Measurements from ENCODE around the gene PTPRG.

PTPRG gene

GRCh38 chr3:62131620-62132019 lies 570.2 kb downstream of the PTPRG start:
- DNase-seq: no peak

DNA sequence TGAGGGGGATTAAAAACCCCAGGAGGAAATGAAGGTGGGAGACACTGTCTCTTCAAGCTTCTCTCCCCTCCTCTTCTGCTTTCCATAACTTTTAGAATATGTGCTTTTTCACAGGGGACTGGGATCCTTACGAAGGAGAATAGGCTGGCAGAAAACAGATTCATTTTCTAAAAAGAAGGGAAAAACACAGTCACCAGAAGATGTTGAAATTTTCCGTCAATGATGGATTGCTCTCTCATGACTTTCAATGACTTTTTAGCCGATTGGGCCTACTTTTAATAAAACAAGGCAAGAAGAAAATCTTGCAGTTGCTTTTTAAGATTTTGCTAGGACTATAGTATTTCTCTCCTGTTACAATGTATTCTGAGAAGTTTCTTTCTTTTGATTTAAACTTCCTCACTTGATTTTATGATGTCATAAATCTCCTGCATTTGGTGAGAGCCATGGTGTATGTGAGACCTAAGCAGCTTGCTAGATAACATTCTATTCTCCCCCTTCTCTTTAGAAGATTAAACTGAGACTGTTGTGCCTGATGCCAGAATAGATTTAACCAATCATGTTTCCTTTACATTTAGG lies 570.7 kb downstream of the PTPRG start:
- no peak for DNase-seq

- DNase-seq: no peak
Observed at GRCh38 chr3:62133015-62133414, 571.6 kb downstream of the PTPRG start.

DNA sequence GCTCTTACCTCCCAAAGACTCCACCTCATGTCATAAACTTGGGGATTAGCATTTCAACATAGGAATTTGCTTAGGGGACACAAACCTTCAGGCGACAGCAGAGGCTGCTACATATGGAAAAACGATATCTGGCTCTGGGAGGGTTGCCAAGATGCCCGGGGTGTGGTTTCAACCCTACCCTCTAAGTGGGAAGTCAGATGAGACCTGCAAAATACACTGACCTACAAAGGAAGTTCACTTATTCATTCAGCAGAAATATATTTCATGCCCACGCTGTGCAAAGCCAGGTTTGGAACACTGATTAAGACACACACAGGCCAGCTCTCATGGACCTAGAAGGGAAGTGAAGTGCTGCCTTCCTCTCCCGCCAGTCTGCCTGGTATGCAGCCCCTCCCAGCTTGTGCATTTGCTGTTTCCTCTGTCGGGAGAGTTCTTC lies 572.7 kb downstream of the PTPRG start:
- no peak for DNase-seq

DNA sequence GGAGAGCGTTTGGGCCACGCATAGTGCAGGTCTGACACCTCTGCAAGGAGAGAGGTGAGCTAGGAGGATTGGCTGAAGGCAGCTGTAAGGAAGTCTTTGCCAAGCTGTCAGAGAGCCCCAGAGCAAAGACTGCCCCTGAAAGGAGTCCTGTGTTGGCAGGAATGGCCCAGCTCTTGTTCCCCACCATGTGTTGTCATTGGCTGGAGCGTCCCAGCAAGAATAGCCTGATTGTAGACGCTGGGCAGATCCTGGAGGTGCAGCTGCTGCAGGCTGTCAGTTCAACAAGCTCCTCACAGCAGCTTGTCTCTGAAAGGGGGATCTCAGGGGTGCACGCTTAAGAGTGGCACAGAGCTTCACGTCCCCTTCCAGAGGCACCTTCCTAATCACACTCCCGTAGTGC lies 574.4 kb downstream of the PTPRG start:
- DNase-seq: no peak

- DNase-seq: no peak
Observed at GRCh38 chr3:62139957-62140356, 578.6 kb downstream of the PTPRG start.

GRCh38 chr3:62142331-62143085 lies 581.1 kb downstream of the PTPRG start:
- no peak for DNase-seq

- no peak for DNase-seq
Observed at GRCh38 chr3:62143843-62144450, 582.6 kb downstream of the PTPRG start.

DNA sequence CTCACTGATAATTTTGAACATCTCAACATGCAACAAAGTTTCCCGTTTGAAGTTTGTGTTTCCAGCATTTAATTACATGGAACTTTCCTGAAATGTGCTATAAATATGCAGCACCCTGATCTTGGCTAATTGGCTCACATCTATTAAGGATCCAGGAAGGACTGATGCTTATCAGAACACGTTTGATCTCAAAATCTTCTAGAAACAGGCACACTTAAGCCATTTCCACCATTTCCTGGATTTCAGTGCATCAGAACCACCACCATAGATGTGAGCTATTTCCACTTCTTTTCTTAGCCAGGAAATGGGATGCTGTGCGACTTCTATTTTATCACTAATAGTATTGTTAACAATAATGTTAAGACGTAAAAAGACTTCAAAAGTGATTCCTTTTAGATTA lies 583.1 kb downstream of the PTPRG start:
- no peak for DNase-seq

DNA sequence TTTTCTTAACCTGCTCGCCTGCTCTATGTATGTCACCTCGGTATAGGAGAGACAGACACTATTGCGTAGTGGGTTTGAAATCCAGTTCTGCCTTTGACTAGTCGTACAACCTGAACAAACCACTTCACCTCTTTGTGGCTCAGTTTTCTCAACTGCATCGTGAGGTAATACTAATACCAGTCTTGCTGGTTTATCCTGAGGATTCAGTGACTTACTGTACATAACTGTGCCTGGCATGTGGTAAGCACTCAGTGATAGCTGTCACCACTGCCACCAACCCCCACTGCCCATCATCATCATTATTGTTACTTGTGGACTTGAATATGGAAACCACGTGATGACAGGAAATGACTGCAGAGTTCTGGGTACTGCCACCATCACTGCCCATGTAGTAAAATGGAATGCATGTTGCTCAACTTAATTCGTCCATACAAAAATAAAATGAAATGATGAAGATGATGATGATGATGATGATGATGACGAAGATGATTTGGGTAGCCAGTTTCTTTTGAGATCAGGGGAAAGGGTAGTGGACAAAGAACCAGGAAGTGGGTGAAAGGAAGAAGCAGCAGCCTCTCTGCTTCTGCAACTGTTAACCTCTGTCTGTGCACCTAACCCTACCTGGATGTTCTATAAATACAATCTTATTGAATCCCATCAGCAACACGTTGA lies 583.9 kb downstream of the PTPRG start:
- no peak for DNase-seq

DNA sequence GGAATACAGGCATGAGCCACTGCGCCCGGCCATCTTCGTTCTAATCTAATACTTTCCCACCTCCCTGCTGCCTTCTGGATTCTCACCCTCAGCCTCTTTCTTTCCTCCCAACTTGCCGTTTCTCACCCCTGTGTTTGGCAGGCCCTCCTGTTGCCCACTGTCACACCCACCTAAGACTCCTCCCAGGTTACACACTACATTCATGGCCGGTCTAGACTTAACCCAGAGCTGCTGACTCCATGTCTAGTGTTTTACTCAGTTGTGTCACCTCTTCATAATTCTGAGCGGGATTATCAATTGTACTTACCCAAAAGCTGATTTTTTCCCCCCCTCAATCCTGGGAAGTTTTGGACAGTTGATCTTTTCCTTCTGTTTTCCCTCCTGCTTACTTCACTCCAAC lies 588.2 kb downstream of the PTPRG start:
- no peak for DNase-seq

DNA sequence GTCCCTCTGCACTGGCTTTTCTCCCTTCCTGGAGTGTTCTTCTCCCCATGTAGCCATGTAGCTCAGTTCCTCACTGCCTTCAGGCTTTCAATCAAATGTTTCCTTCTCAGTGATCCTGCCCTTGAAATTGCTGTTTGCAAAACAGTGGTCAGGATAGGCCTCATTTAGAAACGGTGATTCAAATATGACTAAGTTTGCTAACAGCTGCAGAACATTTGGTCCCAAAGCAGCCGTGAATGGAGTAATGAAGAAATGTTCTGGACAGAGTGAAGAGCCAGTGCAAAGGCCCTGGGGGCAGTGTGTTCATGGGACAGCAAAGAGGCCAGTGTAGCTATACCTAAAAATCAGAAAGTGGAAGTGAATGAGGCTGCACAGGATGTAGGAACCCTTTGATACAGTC lies 588.6 kb downstream of the PTPRG start:
- DNase-seq: no peak

DNA sequence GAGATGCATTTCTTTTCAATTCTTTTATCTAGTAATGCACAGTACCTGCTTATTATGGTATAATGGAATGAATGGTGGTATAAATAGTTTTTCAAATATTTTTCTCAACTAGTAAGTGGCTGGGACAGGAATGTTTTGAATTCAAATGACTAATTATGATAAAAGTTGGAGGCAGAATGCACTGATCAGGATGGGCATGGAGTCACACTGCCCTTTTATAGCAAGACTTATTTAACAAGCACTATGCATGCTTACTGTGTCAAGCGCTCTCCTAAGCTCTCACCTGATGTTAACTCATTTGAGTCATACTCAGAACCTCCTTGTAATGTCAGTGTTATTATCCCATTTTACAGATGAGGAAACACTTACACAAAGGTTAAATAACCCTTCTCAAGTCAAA lies 590.2 kb downstream of the PTPRG start:
- DNase-seq: no peak

- no peak for DNase-seq
Observed at GRCh38 chr3:62153231-62153630, 591.9 kb downstream of the PTPRG start.

DNA sequence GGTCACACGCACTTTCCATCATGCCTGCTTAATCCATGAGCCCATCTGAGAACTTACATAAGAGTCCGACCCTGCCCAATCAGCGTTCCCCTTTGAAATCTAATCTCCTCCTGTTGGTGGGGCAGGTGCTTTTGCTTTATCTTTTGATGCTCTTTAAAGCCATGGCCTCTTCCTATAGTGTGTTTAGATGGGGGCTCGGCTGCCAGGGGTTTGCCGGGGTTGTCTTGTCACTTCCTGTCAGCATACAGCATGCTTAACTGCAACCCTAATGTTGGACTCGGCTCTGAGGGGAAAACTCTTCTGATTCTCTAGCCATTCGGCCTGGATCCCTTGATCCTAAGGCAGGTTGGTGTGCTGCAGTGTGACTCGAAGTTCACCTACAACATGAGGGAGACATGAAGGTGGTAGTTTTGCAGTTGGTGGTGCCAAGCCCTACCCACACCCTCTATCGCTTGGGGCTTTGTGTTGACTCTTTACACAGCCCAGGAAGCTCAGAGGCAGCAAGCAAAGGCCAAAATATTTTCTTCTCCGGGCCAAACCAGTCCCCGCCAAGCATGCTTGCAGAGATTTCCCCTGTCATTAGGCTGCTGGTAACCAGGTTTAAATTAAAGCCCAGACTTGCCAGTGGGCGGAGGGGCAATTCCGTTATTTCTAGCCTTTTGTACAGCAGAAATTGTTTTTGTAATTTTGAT lies 593.2 kb downstream of the PTPRG start:
- DNase-seq: no peak

DNA sequence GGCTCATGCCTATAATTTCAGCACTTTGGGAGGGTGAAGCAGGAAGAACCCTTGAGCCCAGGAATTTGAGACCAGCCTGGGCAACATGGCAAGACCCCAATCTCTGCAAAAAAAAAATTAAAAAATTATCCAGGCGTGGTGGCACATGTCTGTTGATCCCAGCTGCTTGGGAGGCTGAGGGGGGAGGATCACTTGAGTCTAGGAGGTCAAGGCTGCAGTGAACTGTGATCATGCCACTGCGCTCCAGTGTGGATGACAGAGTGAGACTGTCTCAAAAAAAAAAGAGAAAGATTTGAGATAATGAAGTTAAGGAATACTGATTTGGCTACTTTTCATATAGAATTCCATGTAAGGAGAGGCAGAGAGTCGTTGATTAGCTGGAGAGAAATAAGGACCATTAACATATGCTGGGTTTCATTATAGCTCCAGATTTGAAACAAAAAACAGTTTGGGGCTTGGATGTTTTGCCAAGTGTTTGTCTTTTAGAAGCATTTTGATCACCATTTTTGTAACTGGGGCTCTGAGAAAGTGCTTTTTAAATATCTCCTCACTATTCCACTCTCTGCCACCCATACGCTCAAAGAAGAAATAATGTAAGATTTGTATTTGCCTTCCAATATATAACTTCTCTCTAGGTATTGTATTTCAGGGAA lies 597.8 kb downstream of the PTPRG start:
- DNase-seq: no peak

GRCh38 chr3:62159709-62160092 lies 598.3 kb downstream of the PTPRG start:
- no peak for DNase-seq

DNA sequence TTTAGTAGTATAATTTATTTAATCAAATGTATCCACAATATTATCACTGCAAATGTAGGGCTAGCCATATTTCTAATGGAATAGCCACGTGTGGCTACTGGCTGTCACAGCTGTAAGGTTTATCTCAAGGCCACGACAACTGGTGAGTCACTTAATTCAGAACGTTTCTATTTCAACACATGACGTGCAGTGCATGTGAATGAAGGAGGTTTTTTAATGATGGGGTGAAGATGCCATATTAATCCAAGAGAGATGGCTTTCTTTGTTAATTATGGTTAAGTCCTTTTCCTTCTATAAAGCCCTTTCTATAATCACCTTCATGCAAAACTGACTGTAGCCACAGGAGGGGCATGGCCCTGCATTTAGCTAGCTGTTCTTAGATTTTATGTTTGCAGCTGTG lies 600.0 kb downstream of the PTPRG start:
- DNase-seq: no peak

GRCh38 chr3:62164196-62164595 lies 602.8 kb downstream of the PTPRG start:
- no peak for DNase-seq

DNA sequence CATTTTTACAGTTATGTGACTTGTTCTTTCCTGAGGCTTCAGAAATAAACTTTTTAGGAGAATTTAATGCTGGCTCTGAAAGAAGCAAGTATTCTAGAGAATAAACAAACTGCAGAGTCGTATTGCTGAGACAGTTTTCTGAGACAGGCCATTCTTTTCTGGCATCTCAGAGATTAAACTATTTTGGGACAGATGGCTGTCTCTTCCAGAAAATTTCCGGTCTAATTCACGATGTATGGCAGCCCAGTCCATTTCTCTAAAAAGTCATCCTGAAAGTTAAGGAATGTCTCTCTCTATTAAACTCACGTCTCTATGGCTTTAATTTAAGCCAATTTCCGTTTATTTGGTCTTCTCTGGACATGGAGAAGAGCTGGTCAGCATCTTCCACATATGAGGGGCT lies 603.4 kb downstream of the PTPRG start:
- no peak for DNase-seq

- no peak for DNase-seq
Observed at GRCh38 chr3:62167566-62168262, 606.3 kb downstream of the PTPRG start.

DNA sequence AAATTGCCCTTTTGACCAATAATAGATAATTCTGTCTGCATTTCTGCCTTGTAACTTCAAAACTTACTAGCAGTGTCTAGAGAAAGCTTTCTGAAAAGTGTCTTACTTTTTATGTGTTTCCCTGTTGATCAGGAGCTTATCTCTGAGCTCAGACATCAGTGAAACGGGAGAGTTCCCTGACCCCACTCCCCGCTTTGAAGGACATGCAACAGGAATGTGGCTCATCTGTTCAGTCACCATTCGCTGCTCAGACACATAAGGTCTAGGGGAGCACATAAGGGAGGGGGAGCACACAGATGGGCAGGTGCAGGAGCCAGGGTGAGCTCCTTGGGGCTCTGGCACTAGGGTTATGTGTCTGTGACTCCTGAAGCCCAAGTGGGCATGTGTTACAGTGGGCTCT lies 607.0 kb downstream of the PTPRG start:
- no peak for DNase-seq

All from activated CD4-positive, CD25-positive, alpha-beta regulatory T cell (primary cell).